IPS-11a (cell line): ENCODE measurements around the gene UNC119.
A peak's percentile ranks its signal among the peaks of the same experiment; 100 is the strongest.
"Not testable (repeated sequence)": the region's sequence is repeated elsewhere in the genome, so short reads cannot be mapped to it uniquely, and the experiment has no call there.

Experiments
- H3K4me3 ChIP-seq: one replicate; pipeline ENCODE4 v1.5.1; 2013; ENCODE audit warnings: low read depth, low read length, control low read depth

The UNC119 gene

DNA sequence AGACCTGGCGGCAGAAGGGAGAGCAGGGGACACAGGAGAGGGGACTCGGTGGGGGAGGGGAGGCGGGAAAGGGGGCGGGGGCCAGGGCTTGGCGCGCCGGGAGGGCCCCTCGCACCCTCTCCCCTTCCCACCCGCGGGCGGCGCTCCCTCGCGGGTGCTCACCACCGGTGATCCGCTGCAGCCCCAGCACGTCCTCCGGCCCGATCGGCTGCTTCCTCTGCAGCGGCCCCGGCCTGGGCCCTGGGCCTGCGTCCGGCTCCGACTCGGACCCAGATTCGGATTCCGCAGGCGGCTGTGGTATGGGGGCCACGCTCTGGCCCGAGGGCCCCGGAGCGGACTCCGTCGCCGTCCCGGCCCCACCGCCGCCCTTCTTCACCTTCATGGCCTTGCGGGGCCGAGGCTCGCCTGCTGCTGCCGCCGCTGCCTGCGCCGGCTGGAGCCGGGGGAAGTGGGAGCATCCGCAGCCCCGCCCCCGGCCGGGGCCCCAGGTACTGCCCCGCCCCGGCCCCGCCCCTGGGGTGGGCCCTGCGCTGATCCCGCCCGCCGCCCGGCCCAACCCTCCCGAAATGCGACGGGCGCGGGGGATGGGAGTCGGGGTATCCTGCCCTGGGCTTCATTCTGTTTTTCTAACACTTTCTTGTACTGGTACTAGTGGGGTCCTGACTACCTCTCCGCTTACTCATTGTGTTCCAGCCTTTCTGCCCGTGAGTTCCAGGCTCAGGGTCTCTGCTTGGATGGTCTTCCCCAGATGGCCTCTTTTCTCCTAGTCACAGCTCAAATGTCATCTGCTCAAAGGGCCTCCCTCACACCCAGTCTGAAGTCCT, at the start of gene UNC119:
TSS of gene UNC119 (minus strand) at position 449 of the 824 bp plus-strand sequence. CDS start at position 382, 67 bp downstream.
- H3K4me3 ChIP-seq = peak within 1 kb of the TSS; percentile 69

DNA sequence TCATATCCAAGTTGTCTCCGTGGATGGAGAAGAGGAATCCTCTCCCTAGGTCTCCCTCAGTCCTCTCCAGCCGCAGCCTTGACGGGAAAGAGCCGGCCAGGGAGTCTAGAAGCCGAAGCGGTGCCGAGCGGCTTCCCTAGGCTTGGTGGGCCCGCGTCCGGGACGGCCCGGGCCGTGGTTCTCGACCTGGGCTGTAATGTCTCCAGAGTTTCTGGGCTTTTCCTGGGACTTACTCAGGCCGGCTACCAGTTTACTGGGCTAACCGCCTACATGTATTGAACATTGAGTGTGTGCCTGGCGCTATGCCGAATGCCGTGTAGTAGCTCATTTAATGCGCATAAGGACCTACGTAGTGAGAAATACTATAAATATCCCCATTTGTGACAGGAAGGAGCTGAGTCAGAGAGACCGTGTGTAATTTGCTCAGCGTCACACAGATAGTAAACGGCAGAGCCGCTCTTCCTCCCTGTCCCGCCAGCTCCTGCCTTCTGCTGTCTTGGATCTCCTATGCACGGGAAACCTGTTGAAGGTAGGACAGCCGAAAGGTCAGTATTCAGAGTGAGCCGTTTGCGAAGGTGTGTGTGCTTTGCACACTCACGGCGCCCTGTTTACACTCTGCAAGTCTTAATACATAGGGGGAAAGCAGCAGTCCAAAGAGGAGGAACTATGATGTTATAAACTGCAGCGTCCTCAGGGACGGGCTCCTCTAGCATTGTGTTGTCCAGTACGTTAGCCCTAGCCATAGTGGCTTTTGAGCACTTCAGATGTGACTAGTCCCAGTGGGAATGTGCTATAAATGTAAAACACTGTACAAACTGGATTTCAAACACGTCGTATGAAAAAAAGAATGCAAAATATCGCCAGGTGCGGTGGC, 47.1 kb upstream of the UNC119 start:
- peak overlapping the region; percentile 71 for H3K4me3 ChIP-seq

DNA sequence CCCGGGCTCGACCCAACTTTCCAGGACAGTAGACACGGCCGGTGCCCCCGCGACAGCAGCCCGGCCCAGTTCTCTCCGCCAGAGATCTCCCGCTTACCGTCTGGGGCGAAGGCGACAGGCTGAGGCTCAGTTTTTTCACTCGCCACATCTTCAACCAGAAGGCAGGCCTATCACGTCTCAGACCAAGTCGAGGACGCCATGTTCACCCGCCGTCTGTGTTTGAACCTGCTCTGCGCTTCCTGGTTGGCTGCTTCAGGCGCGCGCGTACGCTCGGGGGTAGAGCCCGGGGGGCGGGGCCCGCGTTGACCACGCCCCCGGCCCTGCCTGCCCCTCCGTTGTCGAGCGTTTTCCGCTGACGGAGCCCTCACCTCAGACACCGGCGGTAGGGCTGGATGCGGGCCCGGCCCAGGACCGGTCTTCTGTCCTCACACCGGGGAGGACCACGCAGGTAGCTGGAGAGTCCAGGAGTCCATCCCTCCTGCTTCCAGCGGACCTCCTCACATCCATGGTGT, 46.4 kb upstream of the UNC119 start, which contains the start of gene SPAG5:
TSS of gene SPAG5 (minus strand) at position 227 of the 512 bp plus-strand sequence. CDS start at position 148, 79 bp downstream.
- H3K4me3 ChIP-seq = peak within 1 kb of the TSS; percentile 71

DNA sequence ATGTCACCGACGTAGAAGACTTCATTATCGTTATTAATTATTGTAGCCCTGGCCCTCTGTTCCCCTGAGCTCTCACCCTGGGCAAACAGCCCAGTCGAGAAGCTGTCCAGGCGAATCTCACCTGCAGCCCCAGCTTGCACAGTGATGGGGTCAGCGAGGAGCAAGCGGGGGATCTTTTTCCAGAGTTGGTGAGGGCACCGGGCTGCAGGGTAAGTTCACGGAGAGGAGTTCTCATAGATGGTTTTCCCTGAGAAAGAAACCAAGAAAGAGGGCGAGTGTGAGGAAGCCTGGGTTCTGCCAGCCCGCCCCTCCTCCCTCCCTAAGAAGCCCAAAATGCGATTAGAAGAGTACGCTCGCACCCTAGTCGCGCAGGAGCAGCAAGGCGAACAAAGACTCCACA, 46.0 kb upstream of the UNC119 start:
- H3K4me3 ChIP-seq = peak overlapping the region; percentile 71

DNA sequence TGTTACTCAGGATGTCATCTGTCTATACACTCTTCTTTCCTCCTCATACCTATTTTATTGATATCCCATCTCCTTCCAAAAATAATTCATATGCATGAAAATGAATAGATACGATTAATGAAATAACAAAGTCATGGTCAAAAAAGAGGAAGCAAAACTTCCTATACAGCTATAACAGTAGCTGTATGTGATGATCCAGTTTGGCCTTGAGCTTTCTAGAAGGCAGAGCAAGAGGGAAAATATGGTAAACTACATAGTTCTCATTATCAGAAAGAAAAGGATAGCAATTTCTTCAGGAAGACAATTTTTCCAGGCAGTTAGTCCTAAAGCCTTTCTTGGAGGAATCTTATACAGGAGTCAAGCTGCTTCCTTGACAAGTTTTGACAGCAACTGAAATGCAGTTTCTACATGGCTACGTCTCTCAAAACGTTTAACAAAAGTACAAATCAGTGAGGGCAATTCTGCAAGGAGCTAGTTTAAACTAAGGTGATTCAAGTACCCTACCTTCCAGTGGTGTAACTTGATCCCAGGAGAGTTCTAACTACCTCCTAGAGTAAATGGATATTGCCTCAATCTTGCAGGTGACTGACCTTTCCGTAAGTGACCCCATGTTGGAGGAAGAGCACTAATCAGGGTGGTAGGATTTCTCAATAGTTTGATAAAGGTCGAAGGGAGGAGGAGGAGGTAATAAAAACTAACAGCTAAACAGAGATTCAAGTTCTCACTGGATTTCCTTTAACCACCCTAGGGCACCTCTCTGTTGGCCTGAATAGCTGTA, 45.4 kb upstream of the UNC119 start:
- H3K4me3 ChIP-seq = peak overlapping the region; percentile 71

DNA sequence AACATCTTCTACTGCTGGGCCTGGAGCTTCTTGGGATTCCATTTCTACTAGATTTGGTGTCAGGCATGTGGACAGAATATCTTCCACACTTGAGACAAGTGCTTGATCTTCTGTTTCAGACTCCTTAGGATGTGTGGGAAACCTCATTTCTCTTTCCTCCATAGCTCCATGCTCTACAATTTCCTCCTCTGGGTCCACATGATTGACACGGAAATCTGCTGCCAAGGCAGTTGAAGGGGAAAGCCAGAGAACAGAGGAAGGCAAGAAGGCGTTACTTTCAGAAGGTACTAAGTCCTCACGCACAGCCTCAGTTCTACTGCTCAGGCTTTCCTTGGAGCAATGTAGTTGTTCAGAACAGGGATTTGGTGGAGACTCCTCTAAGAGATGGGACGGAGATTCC, 39.8 kb upstream of the UNC119 start:
- no peak overlapping the region for H3K4me3 ChIP-seq

DNA sequence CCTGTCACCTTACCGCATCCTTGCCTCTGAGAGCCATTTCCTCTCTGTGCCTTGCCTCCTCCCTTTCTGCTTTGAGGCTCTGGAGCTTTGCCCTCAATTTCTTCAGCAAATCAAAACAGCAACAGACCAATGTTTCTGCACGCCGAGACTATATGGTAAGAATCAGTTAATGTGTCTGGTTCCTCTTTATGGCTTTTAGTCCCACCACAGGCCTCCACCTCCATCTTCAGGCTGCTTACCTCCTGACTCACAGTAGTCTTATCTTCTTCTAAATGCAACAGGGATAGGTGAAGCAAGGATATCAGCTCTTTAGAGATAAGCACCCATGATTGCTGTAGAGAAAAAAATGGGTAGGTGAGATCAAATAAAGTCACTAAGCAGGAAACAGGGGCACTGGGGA, 33.4 kb upstream of the UNC119 start:
- H3K4me3 ChIP-seq = no peak overlapping the region

DNA sequence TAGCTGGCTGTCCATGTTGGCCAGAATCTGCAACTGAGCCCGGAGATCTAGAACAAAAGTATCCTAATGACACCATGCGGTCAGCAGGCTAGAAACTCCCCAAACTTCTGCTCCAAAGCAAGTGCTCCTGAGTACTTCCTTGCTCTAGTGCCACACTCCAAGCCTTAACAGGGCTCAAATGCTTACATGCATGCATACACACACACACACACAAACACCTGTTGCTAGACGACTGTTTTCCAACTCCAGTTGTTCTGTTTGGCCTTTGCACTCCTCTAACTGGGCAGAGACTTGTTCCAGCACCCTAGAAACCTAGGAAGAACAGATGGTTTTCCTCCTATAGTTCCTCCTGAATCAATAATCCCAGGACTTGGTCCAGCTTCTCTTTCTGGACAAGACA, 32.0 kb upstream of the UNC119 start:
- H3K4me3 ChIP-seq = no peak overlapping the region

DNA sequence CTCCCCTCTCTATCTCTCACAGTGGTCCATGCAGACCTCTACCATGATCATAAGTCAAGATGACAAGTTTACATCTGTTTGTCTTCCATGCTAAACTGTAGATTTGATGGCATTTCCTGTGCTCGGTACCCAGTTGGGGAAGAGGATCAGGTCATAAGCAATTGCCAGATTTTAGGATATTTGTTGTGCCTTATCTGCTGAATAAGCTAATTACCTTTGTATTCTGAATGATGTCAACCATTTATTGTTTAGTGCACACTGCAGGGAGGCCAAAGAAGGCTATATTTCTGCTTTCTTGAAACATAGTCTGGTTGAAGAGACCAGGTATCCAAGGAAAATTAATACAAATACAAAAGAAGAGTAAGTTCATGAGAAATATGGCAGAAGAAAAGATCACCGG, 30.1 kb upstream of the UNC119 start:
- no peak overlapping the region for H3K4me3 ChIP-seq

DNA sequence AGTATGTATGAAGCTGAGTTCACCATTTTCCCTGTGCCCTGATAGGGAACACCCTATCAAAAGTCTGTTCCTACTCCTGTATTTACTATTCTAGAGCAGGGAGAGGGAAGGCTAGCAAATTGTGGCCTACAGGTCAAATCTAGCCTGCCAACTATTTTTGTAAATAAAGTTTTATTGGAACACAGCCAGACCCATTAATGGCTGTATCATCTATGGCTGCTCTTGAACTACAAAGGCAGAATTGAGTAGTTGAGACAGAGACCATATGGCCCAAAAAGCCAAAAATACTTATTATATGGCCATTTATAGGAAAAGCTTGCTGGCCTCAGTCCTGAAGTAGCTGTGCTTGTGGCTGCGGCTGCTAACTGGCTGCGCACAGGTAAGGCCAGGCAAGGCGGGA, 28.5 kb upstream of the UNC119 start:
- no peak overlapping the region for H3K4me3 ChIP-seq

DNA sequence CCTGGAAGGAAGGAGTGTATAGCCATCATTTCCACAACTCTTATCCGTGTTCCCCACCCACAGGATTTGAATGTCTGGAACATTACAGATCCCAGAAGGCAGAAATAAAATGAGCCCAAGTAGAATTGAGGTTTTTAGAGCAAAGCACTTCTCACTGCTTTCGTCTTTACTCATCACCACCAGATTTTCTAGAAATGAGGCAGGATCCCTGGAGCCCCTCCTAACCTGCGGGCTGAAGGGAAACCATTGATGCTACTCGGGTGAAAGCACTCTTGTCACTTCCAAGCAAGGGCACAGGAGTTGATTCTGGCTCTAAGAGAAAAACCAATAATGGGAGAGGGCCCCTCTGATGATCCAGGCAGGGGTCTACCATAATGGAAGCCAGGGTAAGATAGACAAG, 27.1 kb upstream of the UNC119 start:
- no peak overlapping the region for H3K4me3 ChIP-seq

DNA sequence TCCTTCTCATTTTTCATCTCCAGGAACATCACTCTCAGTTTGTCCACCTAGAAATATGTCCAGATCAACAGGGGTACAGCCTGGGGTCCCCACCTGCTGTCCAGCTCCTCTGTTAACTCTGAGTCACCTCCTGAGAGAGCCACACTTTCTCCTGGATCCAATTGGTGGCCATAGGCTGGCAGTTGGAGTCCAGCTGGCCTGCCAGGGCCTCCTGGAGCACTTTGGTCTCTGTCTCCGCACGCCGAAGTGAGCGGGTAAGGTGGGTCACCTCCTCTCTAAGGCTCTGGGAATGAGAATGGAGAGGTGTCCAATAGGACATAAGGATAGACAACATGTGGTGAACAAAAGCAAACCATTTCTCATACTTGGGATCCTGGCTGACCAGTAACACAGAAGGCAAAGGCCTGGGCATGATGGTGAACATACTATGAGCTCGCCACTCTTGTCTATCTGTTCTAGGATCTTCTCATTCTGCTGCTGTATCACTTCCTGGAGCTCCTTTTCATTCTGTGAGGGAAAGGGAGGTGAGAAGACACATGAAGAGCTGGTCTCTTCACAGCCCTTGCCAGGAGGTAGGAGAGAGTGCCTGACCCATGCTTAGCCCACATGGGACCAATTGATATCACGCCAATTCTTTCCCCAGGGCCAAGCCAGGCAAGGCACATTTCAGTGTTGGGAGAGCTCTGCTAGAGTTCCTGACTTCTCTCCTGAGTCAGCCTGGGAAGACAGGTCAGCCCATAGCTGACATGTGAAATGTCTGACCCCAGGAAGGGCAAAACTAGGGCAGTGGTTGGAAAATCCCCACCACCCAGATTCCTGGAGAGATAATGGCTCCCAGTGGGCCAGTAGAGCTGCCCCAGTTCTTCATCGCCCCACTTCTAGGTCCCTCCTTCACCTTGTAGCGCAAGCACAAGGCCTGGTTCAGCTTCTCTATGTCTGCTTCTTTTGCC, 26.1 kb upstream of the UNC119 start:
- H3K4me3 ChIP-seq = no peak overlapping the region

DNA sequence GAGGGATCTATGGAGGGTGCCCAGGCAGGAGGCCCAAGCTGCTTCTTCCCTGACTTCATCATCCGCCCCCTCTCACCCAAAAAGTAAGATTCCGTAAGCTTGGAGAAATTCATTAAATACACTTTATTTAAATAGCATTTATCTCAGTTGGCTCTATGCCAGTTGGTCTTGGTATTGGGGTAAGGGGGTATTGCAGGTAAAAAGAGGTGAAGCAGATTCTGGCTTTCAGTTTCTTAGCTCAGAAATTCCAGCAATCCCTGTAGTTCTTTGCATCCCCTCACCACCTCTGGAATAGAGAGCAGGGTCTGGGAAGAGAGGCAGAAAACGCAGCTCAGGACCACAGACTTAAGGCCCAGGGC, 25.0 kb upstream of the UNC119 start:
- no peak overlapping the region for H3K4me3 ChIP-seq

DNA sequence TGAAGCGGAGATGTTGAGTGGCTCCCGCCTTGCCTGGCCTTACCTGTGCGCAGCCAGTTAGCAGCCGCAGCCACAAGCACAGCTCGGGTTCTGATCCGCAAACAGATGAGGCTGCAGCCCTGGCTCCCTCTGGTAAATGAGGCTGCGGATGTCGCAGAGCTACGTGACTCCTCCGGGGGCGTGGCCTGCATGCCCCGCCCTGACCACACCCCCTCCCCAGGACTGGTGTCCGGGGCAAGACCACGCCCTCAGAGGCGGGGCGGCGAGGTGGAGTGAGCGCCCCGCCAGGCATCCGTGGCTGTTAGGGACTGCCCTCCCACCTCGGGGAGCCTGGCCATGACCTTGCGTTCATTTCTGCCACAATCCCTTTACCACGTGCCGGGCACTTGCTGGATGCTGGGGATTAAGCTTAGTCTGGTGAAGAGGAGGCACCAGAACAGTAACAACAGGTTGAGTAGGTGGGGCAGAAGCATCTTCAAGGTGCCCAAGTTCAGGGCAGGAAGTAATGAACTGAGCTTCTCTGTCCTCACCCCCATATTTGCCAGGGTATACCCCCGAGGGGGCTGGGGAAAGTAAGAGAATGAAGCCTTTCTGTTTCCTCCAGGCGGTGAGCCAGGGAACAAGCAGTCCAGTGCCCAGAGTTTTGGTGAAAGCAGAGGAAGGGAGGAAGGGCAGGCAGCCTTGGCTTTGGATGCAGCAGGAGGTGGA, 24.5 kb upstream of the UNC119 start, which contains the start of gene ALDOC:
TSS of gene ALDOC (minus strand) at position 138 of the 708 bp plus-strand sequence. CDS start 1,363 bp downstream, outside the sequence.
- H3K4me3 ChIP-seq = no peak within 1 kb of the TSS

DNA sequence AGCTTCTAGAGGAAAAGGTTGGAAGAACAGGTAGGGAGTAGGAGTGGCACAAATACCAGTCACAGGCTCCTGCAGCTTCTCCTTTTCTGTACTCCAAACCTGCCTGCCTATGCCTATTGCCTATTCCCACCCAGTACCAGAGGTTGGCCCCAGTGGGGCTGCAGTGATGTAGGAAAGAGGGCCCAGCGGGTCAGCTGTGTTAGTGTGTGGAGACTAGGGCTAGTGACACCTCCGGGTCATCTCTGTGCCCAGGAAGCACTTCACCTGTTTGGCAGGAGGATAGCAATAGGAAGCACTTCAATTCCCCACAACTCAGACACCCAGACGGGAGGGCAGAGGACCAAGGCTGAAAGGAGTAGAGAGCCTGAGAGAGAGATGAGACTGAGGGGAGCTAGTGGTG, 23.6 kb upstream of the UNC119 start:
- not testable (repeated sequence) for H3K4me3 ChIP-seq

DNA sequence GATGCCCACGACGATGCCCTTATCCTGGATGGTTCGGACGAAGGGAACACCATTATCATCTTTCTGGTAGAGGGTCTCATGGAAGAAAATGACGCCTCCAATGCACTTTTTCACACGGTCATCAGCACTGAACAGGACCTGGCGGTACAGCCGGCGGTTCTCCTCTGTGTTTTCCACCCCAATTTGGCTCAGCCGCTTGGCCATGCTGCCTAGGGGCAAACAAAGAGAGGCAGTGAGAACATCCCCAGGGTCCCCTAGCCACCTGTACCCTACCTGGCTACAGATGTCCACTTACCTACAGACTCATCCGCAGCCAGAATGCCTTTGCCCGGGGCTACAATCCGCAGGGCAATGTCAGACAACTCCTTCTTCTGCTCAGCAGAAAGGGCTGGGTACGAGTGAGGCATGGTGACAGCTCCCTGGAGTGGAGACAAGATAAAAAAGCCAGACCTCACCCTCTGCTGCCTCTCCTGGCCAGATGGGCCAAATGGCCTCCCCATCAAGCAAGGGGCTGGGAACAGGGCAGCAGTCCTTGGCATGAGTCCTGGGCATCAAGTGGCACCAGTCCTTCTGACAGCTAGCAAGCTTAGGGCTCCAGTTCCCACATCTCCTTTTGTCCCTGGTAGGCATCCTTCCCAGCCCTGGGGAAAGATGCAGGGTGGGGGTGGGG, 22.8 kb upstream of the UNC119 start:
- no peak overlapping the region for H3K4me3 ChIP-seq

DNA sequence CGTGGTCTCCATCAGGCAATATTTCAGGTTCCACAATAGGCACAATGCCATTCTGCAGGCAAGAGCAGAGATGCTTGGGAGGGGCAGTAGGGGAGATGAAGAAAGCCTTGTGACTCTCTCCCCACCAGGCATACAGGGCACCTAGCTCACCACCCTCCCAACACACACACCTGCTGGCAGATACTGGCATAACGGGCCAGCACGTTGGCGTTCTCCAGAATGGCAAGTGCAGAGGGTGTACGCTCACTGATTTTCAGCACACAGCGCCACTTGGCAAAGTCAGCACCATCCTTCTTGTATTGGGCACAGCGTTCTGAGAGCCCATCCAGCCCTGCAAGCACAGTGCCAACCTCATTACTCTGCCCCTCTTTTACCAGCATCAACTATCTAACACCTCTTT, 22.1 kb upstream of the UNC119 start:
- no peak overlapping the region for H3K4me3 ChIP-seq

DNA sequence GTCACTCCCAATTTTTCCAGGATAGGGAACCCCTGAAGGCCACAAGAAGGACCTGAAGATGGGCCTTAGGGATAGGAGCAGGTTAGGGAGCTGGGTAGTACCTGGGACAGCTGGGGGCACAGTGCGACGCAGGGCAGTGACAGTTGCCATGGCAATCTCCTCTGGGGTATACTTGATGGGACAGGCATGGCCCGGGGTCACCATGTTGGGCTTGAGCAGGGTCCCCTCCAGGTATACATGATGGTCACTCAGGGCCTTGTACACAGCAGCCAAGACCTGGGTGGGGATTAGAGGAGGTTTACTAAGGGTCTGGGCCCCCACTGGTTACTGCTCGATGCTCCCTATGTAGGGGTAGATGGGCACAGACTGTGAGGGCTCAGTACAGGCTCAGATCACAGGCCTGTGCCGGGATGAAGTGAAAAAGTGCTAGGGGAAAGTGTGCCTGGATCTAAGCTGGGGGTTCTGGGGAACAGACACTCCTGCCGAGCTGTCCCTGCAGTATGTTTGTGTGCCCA, 21.6 kb upstream of the UNC119 start:
- no peak overlapping the region for H3K4me3 ChIP-seq
